ENCODE results near the gene TOR1B. TPM values are rescaled to one million over a fixed set of nuclear protein-coding genes. Genes with fewer than 3 reads are reported as not detected.

Gene TOR1B
- total RNA-seq, 1 experiment from 2014 or later, result 18.2 TPM

- peak; percentile 19 for DNase-seq
- Histone ChIP-seq H3K4me3 (ENCODE audit: insufficient read depth, low read depth, low read length) (no peak overlapping the region), H3K27me3 (ENCODE audit: control insufficient read depth, insufficient read depth, low read length) (no peaks in the 10 kb centered on the region), H3K36me3 (replicated peaks; ENCODE audit: control insufficient read depth, insufficient read depth, low read length) (peaks cover 6% of the 10 kb centered on the region)
These were observed 54.2 kb downstream of the TOR1B start for GRCh38 chr9:129857207-129857606.

- Histone ChIP-seq H3K27me3 (ENCODE audit: control insufficient read depth, insufficient read depth, low read length) (no peaks in the 10 kb centered on the region), H3K36me3 (replicated peaks; ENCODE audit: control insufficient read depth, insufficient read depth, low read length) (peaks cover 4% of the 10 kb centered on the region), H3K4me3 (ENCODE audit: insufficient read depth, low read depth, low read length) (no peak overlapping the region)
- DNase-seq, result no peak
These were observed 55.4 kb downstream of the TOR1B start for GRCh38 chr9:129858167-129858962.

Other genes starting within 250 kb of the TOR1B start
- gene C9orf50, start 182.1 kb upstream of the TOR1B start, total RNA-seq (2014; rRNA removed; shearing (Covaris generic)), result not detected in 2 replicates
- 71.2 and 80.5 TPM in 2 replicates for gene NTMT1, start 177.0 kb upstream of the TOR1B start, total RNA-seq (2014; rRNA removed; shearing (Covaris generic))
- 19.2 and 20.9 TPM in 2 replicates for gene ASB6, start 161.0 kb upstream of the TOR1B start, total RNA-seq (2014; rRNA removed; shearing (Covaris generic))
- 10.8 and 12.7 TPM in 2 replicates for gene PRRX2, start 137.5 kb upstream of the TOR1B start, total RNA-seq (2014; rRNA removed; shearing (Covaris generic))
- gene PTGES, start 50.1 kb upstream of the TOR1B start, total RNA-seq (2014; rRNA removed; shearing (Covaris generic)), result 0.69 and 1.2 TPM in 2 replicates
- gene TOR1A, start 21.0 kb downstream of the TOR1B start, total RNA-seq (2014; rRNA removed; shearing (Covaris generic)), result 22.9 and 27.1 TPM in 2 replicates
- 39.7 and 47.0 TPM in 2 replicates for gene C9orf78, start 32.1 kb downstream of the TOR1B start, total RNA-seq (2014; rRNA removed; shearing (Covaris generic))
- 15.8 and 16.3 TPM in 2 replicates for gene USP20, start 32.3 kb downstream of the TOR1B start, total RNA-seq (2014; rRNA removed; shearing (Covaris generic))
- gene FNBP1, start 240.0 kb downstream of the TOR1B start, total RNA-seq (2014; rRNA removed; shearing (Covaris generic)), result 16.0 and 19.6 TPM in 2 replicates

Measured in H7 (cell line).